GM23338 (cell line): ENCODE results near the gene MARCHF10. TPM values are rescaled to one million over a fixed set of nuclear protein-coding genes. Genes with fewer than 3 reads are reported as not detected.

Source experiments
- ATAC-seq: fragments of 200-7000 bp; cut with Tn5 transposase; 3 replicates; pipeline ENCODE4 v1.9.1; 2020
- DNase-seq: peaks from one replicate; pipeline ENCODE4 v3.0.0-alpha.2; 2015; ENCODE audit warnings: low spot score
- H2AFZ ChIP-seq: fragments of 200-600 bp; sonication (generic); 2 replicates; pipeline ENCODE4 v1.8.0; 2016; ENCODE audit warnings: antibody characterized with exemption, mild to moderate bottlenecking, moderate library complexity
- H3F3A ChIP-seq: fragments of 200-600 bp; sonication (generic); replicated peaks from 2 replicates; pipeline ENCODE4 v1.8.0; 2017; ENCODE audit warnings: antibody characterized with exemption, mixed run types, low read depth
- H3K27ac ChIP-seq: fragments of 200-600 bp; sonication (generic); 2 replicates; pipeline ENCODE4 v1.6.1; 2016; ENCODE audit warnings: low read depth
- H3K27me3 ChIP-seq: fragments of 200-600 bp; sonication (generic); 2 replicates; pipeline ENCODE4 v1.8.0; 2016; ENCODE audit warnings: mild to moderate bottlenecking, mixed run types, moderate library complexity; ENCODE audit not compliant: insufficient read depth
- H3K36me3 ChIP-seq: fragments of 200-600 bp; sonication (generic); 2 replicates; pipeline ENCODE4 v1.8.0; 2016; ENCODE audit warnings: mild to moderate bottlenecking; ENCODE audit not compliant: insufficient read depth
- H3K4me1 ChIP-seq: fragments of 200-600 bp; sonication (generic); 2 replicates; pipeline ENCODE4 v1.8.0; 2016; ENCODE audit warnings: mild to moderate bottlenecking, moderate library complexity; ENCODE audit not compliant: insufficient read depth
- H3K4me2 ChIP-seq: fragments of 200-600 bp; sonication (generic); 2 replicates; pipeline ENCODE4 v1.7.1; 2017; ENCODE audit warnings: mixed run types
- H3K4me3 ChIP-seq: fragments of 200-600 bp; sonication (generic); 2 replicates; pipeline ENCODE4 v1.6.1; 2016; ENCODE audit warnings: mixed run types
- H3K79me2 ChIP-seq: fragments of 200-600 bp; sonication (generic); replicated peaks from 2 replicates; pipeline ENCODE4 v1.8.0; 2017; ENCODE audit warnings: mild to moderate bottlenecking; ENCODE audit not compliant: insufficient read depth
- H3K9me2 ChIP-seq: fragments of 200-600 bp; sonication (generic); 2 replicates; pipeline ENCODE4 v1.8.0; 2017; ENCODE audit not compliant: insufficient read depth
- H4K20me1 ChIP-seq: fragments of 200-600 bp; sonication (generic); replicated peaks from 2 replicates; pipeline ENCODE4 v1.8.0; 2017; ENCODE audit warnings: mild to moderate bottlenecking; ENCODE audit not compliant: insufficient read depth
- H3K27ac Mint-ChIP-seq: 2 replicates; pipeline ENCODE4 v1.8.0; 2020; ENCODE audit warnings: inconsistent platforms, mild to moderate bottlenecking, moderate library complexity, mixed read lengths
- H3K27me3 Mint-ChIP-seq: 3 replicates; pipeline ENCODE4 v1.8.0; 2022; ENCODE audit warnings: low read depth, mild to moderate bottlenecking, moderate library complexity, mixed read lengths, inconsistent platforms; ENCODE audit not compliant: insufficient read depth, poor library complexity
- H3K36me3 Mint-ChIP-seq: 3 replicates; pipeline ENCODE4 v1.8.0; 2021; ENCODE audit warnings: low read depth, mild to moderate bottlenecking, inconsistent platforms, moderate library complexity, mixed read lengths
- H3K4me1 Mint-ChIP-seq: 3 replicates; pipeline ENCODE4 v1.8.0; 2020; ENCODE audit warnings: mild to moderate bottlenecking, inconsistent platforms, mixed read lengths
- H3K4me3 Mint-ChIP-seq: 3 replicates; pipeline ENCODE4 v1.8.0; 2021; ENCODE audit warnings: moderate library complexity, mild to moderate bottlenecking, inconsistent platforms, mixed read lengths
- H3K9me3 Mint-ChIP-seq: 3 replicates; pipeline ENCODE4 v1.8.0; 2020; ENCODE audit warnings: moderate library complexity, mild to moderate bottlenecking, inconsistent platforms, mixed read lengths
- CREB1 ChIP-seq: fragments of 250-450 bp; sonication (Bioruptor Pico); IDR thresholded peaks from 2 replicates; pipeline ENCODE4 v1.5.0; 2020; ENCODE audit warnings: low read depth, mild to moderate bottlenecking, moderate library complexity
- CTCF ChIP-seq, 2 experiments: fragments of 200-600 bp in 1 of 2; sonication (generic) in 1 of 2; conservative IDR thresholded peaks; 2 replicates each; pipeline versions ENCODE4 v1.5.1 to v1.6.1; 2016 to 2017; ENCODE audit warnings: antibody characterized with exemption in 2 of 2, low read depth in 2 of 2, mild to moderate bottlenecking in 2 of 2, moderate library complexity in 1 of 2
- ETS1 ChIP-seq: IDR thresholded peaks from 2 replicates; pipeline ENCODE4 v1.6.1; 2016; ENCODE audit warnings: antibody characterized with exemption
- EZH2 ChIP-seq: fragments of 200-600 bp; sonication (generic); IDR thresholded peaks from one replicate; pipeline ENCODE4 v1.8.0; 2017; ENCODE audit warnings: antibody characterized with exemption, mild to moderate bottlenecking, low read depth; ENCODE audit not compliant: unreplicated experiment
- EZH2phosphoT487 ChIP-seq: fragments of 200-600 bp; sonication (generic); IDR thresholded peaks from one replicate; pipeline ENCODE4 v1.8.1; 2018; ENCODE audit warnings: antibody characterized with exemption; ENCODE audit not compliant: unreplicated experiment
- JUNB ChIP-seq: IDR thresholded peaks from one replicate; pipeline ENCODE4 v1.6.1; 2016; ENCODE audit warnings: antibody characterized with exemption; ENCODE audit not compliant: unreplicated experiment
- NANOG ChIP-seq: IDR thresholded peaks from 2 replicates; pipeline ENCODE4 v1.6.1; 2016; ENCODE audit warnings: antibody characterized with exemption, borderline replicate concordance
- POLR2AphosphoS5 ChIP-seq: IDR thresholded peaks from 2 replicates; pipeline ENCODE4 v1.6.1; 2016; ENCODE audit warnings: antibody characterized with exemption, low read depth
- REST ChIP-seq: IDR thresholded peaks from one replicate; pipeline ENCODE4 v1.6.1; 2018; ENCODE audit warnings: antibody characterized with exemption; ENCODE audit not compliant: unreplicated experiment
- STAT1 ChIP-seq: IDR thresholded peaks from one replicate; pipeline ENCODE4 v1.6.1; 2016; ENCODE audit warnings: antibody characterized with exemption; ENCODE audit not compliant: unreplicated experiment
- ZNF114 ChIP-seq: fragments of 250-450 bp; sonication (Bioruptor Pico); IDR thresholded peaks from 2 replicates; pipeline ENCODE4 v1.5.0; 2020; ENCODE audit warnings: mild to moderate bottlenecking, moderate library complexity
- ZNF331 ChIP-seq: fragments of 250-450 bp; sonication (Bioruptor Pico); IDR thresholded peaks from 2 replicates; pipeline ENCODE4 v1.5.0; 2020; ENCODE audit warnings: low read depth, mild to moderate bottlenecking, moderate library complexity
- ZNF462 ChIP-seq: fragments of 250-450 bp; sonication (Bioruptor Pico); IDR thresholded peaks from 2 replicates; pipeline ENCODE4 v1.5.0; 2020; ENCODE audit warnings: mild to moderate bottlenecking, moderate library complexity
- polyA plus RNA-seq: library from polyadenylated mRNA; unstranded; fragments of >200 nt; fragmentation: Nextera tagmentation; extraction: Ambion mirVana; gene quantifications from 2 replicates; pipeline ENCODE4 v1.2.1, GENCODE V29; 2016
- total RNA-seq: library from RNA; depleted of rRNA; stranded (reverse); fragments of >200 nt; shearing (Covaris generic); gene quantifications from 2 replicates; pipeline ENCODE4 v1.2.3, GENCODE V29; 2014

The MARCHF10 gene
- total and polyA plus RNA-seq, 2 experiments from 2014 or later, result 0.50 TPM; not detected in 1

GRCh38 chr17:62657145-62657665 is 150.9 kb downstream of the MARCHF10 start:
- H3K27ac ChIP-seq, result no peak overlapping the region
- Mint-ChIP-seq H3K9me3 (peaks cover 9% of the 10 kb centered on the region; the same call in 1 of the 3 replicates), H3K27me3 (peaks cover 16% of the 10 kb centered on the region), H3K36me3 (peaks cover 12% of the 10 kb centered on the region; the same call in 2 of the 3 replicates), H3K27ac (no peak overlapping the region), H3K4me3 (no peak overlapping the region), H3K4me1 (peaks cover 16% of the 10 kb centered on the region)
- H3F3A ChIP-seq, result 0 out of 2 replicates have a peak, but pooled peaks cover 6% of the 10 kb centered on the region
- no peaks in the 10 kb centered on the region for H4K20me1 ChIP-seq
- H3K27me3 ChIP-seq, result no peaks in the 10 kb centered on the region
- no peak overlapping the region for H2AFZ ChIP-seq
- H3K4me1 ChIP-seq, result peaks cover 7% of the 10 kb centered on the region
- no peak overlapping the region for H3K4me3 ChIP-seq
- H3K36me3 ChIP-seq, result no peaks in the 10 kb centered on the region
- no peaks in the 10 kb centered on the region for H3K9me2 ChIP-seq
- H3K4me2 ChIP-seq, result no peak overlapping the region
- ATAC-seq, result no peak
- H3K79me2 ChIP-seq, result no peaks in the 10 kb centered on the region
- TF ChIP-seq EZH2phosphoT487 (no peak), STAT1 (no peak), JUNB (no peak), CTCF (conservative IDR thresholded peaks at IDR 0.05; ENCODE audit: low read depth in 2 of 2) (no peak), POLR2AphosphoS5 (no peak), REST (no peak), ZNF331 (CRISPR knock-in tag) (no peak), ZNF114 (CRISPR knock-in tag) (no peak), ZNF462 (CRISPR knock-in tag) (no peak), EZH2 (no peak), ETS1 (no peak), NANOG (no peak), CREB1 (CRISPR knock-in tag) (no peak)
- no peak for DNase-seq
